T-helper 1 cell treated with Interleukin-12 subunit alpha and Interleukin-12 subunit beta and Interleukin-4 antibody, amounts not matched to agents 30 μg/mL and 1 μg/mL, for 36 hours (primary cell): ENCODE results near the gene CGB3.
A peak's percentile ranks its signal among the peaks of the same experiment; 100 is the strongest.
"Not testable (repeated sequence)": the region's sequence is repeated elsewhere in the genome, so short reads cannot be mapped to it uniquely, and the experiment has no call there.

Experiments used
- H3K27ac Mint-ChIP-seq: one replicate; pipeline ENCODE4 v1.8.0; 2021; ENCODE audit warnings: mild to moderate bottlenecking, mixed read lengths
- H3K27me3 Mint-ChIP-seq: one replicate; pipeline ENCODE4 v1.8.0; 2021; ENCODE audit warnings: low read depth, mixed read lengths
- H3K36me3 Mint-ChIP-seq: one replicate; pipeline ENCODE4 v1.8.0; 2021; ENCODE audit warnings: low read depth, mixed read lengths
- H3K4me1 Mint-ChIP-seq: one replicate; pipeline ENCODE4 v1.8.0; 2021; ENCODE audit warnings: low read depth, mixed read lengths
- H3K4me3 Mint-ChIP-seq: one replicate; pipeline ENCODE4 v1.8.0; 2021; ENCODE audit warnings: mild to moderate bottlenecking, moderate library complexity, mixed read lengths
- H3K9me3 Mint-ChIP-seq: one replicate; pipeline ENCODE4 v1.8.0; 2021; ENCODE audit warnings: mixed read lengths

Gene CGB3

GRCh38 chr19:49056902-49057596 is 32.9 kb upstream of the CGB3 start:
- not testable (repeated sequence) for H3K27ac Mint-ChIP-seq, H3K36me3 Mint-ChIP-seq, H3K9me3 Mint-ChIP-seq
- Mint-ChIP-seq H3K4me3 (peak overlapping the region; percentile 74), H3K4me1 (peaks cover 12% of the 10 kb centered on the region), H3K27me3 (peaks cover 56% of the 10 kb centered on the region)

DNA sequence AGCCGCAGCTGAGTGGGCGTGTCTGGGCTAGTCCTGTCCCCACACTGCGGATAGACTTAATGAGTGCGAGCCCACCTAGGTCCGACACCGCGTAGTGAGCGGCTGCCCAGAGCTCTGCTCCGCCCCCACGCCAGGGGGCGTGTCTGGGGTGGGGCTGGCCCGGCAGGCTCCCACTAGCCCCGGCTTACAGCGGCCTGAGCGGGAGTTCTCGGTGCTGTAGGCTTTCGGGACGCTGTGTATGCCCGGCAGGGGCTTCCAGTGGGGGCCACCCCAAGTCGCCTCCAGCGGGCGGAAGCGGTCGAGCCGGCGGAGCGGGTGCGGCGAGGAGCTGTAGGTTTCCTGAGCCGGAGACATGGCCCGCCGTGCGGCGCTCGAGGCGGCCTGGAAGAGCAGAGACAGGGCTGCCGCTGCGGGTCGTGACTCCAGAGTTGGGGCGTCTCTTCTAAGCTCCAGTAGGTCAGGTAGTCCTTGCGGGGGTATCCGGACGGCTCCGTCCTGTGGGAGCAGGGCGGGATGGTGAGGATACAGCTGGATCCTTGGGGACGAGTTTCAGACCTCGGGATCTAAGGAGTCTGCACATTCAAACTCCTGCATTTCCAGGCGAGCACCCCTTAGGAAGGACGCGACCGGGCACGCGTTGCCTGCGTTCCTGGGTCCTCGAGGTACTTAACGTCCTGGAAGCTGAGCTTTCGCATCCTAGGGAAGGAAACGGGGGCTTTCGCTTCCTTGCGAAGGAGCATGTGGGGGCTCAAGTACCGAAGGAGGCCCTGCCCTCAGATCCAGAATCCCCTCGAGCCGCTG is 32.2 kb upstream of the CGB3 start:
- Mint-ChIP-seq H3K27ac (no peak overlapping the region), H3K9me3 (no peaks in the 10 kb centered on the region), H3K4me1 (peaks cover 12% of the 10 kb centered on the region), H3K4me3 (peak overlapping the region; percentile 74), H3K27me3 (peaks cover 56% of the 10 kb centered on the region), H3K36me3 (no peaks in the 10 kb centered on the region)

GRCh38 chr19:49050376-49051033 is 26.4 kb upstream of the CGB3 start:
- H3K9me3 Mint-ChIP-seq, H3K4me3 Mint-ChIP-seq, H3K36me3 Mint-ChIP-seq, H3K4me1 Mint-ChIP-seq, H3K27ac Mint-ChIP-seq, H3K27me3 Mint-ChIP-seq: not testable (repeated sequence)

- not testable (repeated sequence) for H3K27ac Mint-ChIP-seq, H3K9me3 Mint-ChIP-seq, H3K4me3 Mint-ChIP-seq, H3K36me3 Mint-ChIP-seq, H3K27me3 Mint-ChIP-seq, H3K4me1 Mint-ChIP-seq
Measured at GRCh38 chr19:49049834-49050233, 25.7 kb upstream of the CGB3 start.

DNA sequence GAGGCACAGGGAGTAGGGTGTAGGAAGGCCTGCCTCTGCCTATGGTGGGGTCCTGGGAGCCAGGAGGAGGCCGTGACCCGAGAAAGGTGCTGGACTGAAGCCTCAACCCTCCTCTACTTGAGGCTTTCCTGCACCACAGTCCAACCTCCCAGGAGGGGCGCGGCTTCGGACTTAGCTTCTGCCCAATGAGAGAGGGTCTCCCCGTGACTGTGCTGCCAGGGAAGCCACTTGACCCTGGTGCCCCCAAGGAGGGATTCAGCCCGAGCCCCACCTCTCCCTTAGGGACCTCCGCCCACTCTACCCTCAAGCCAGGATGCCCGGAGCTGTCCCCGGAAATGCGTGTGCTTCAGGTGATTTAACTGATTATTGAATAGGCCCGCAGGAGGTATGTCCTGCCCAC is 24.9 kb upstream of the CGB3 start, which contains the start of gene CGB8:
CGB8 (minus strand) TSS at position 101 of the 400 bp plus-strand sequence. CDS start 372 bp downstream, outside the sequence.
- not testable (repeated sequence) for H3K36me3 Mint-ChIP-seq, H3K9me3 Mint-ChIP-seq, H3K4me3 Mint-ChIP-seq, H3K27me3 Mint-ChIP-seq, H3K27ac Mint-ChIP-seq, H3K4me1 Mint-ChIP-seq

DNA sequence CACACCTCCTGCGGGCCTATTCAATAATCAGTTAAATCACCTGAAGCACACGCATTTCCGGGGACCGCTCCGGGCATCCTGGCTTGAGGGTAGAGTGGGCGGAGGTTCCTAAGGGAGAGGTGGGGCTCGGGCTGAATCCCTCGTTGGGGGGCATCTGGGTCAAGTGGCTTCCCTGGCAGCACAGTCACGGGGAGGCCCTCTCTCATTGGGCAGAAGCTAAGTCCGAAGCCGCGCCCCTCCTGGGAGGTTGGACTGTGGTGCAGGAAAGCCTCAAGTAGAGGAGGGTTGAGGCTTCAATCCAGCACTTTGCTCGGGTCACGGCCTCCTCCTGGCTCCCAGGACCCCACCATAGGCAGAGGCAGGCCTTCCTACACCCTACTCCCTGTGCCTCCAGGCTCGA is 19.4 kb upstream of the CGB3 start, which contains the start of gene CGB5:
CGB5 (plus strand) TSS at position 301 of the 400 bp plus-strand sequence. CDS start 362 bp downstream, outside the sequence.
- H3K36me3 Mint-ChIP-seq, H3K4me1 Mint-ChIP-seq, H3K9me3 Mint-ChIP-seq, H3K4me3 Mint-ChIP-seq, H3K27ac Mint-ChIP-seq, H3K27me3 Mint-ChIP-seq: not testable (repeated sequence)

GRCh38 chr19:49042666-49043065 is 18.5 kb upstream of the CGB3 start:
- H3K27me3 Mint-ChIP-seq, H3K9me3 Mint-ChIP-seq, H3K4me1 Mint-ChIP-seq, H3K4me3 Mint-ChIP-seq, H3K36me3 Mint-ChIP-seq, H3K27ac Mint-ChIP-seq: not testable (repeated sequence)

GRCh38 chr19:49042177-49042576 is 18.0 kb upstream of the CGB3 start:
- Mint-ChIP-seq H3K4me3 (no peak overlapping the region), H3K9me3 (no peaks in the 10 kb centered on the region), H3K4me1 (no peaks in the 10 kb centered on the region), H3K36me3 (no peaks in the 10 kb centered on the region), H3K27me3 (no peaks in the 10 kb centered on the region), H3K27ac (no peak overlapping the region)

DNA sequence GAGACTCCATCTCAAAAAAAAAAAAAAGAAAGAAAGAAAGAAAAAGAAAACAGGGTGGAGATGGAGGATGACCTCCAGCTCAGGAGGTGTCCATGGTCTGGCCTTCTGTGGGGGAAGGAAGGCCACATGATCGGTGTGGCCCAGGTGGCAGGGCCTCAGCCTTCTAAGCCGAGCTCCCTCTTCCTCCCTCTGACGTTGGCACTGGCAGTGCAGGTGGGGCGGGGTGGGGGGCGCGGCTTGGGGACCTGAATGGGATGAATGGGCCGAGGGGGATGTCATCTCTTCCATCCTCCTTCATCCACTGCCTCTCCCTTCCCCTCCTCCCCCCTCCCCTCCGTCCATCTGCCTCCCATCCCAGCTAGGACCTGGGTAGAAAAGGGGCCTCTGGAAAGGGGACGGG is 15.6 kb upstream of the CGB3 start:
- not testable (repeated sequence) for H3K4me1 Mint-ChIP-seq, H3K9me3 Mint-ChIP-seq, H3K36me3 Mint-ChIP-seq, H3K4me3 Mint-ChIP-seq, H3K27me3 Mint-ChIP-seq, H3K27ac Mint-ChIP-seq

- not testable (repeated sequence) for H3K27ac Mint-ChIP-seq, H3K4me3 Mint-ChIP-seq, H3K36me3 Mint-ChIP-seq, H3K9me3 Mint-ChIP-seq, H3K4me1 Mint-ChIP-seq, H3K27me3 Mint-ChIP-seq
Measured at GRCh38 chr19:49038557-49039276, 14.6 kb upstream of the CGB3 start.

- H3K4me1 Mint-ChIP-seq, H3K27me3 Mint-ChIP-seq, H3K36me3 Mint-ChIP-seq, H3K27ac Mint-ChIP-seq, H3K4me3 Mint-ChIP-seq, H3K9me3 Mint-ChIP-seq: not testable (repeated sequence)
Measured at GRCh38 chr19:49038111-49038510, 14.0 kb upstream of the CGB3 start.

DNA sequence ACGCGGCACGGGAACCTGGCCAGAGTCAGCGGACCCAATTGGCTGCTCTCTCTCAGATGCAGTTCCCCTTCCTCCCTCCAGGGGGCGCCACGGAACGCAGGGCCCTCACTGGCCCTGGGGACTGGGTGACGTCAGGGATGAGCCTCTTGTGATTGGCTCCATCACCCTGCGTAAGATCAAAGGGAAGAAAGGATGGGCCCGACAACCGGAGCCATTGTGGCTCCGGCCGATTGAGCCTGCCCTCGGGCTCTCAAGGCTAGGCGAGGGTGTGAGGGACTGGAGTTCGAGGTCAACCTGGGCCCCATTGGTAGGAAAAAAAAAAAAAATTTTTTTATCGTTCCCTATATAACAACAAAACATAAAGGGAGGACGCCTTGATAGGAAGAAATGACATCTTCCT is 12.7 kb upstream of the CGB3 start, which contains the start of gene CGB1:
CGB1 (minus strand) TSS at position 81 of the 400 bp plus-strand sequence. CDS start 184 bp downstream, outside the sequence.
- H3K9me3 Mint-ChIP-seq, H3K27ac Mint-ChIP-seq, H3K4me3 Mint-ChIP-seq, H3K4me1 Mint-ChIP-seq, H3K36me3 Mint-ChIP-seq, H3K27me3 Mint-ChIP-seq: not testable (repeated sequence)

DNA sequence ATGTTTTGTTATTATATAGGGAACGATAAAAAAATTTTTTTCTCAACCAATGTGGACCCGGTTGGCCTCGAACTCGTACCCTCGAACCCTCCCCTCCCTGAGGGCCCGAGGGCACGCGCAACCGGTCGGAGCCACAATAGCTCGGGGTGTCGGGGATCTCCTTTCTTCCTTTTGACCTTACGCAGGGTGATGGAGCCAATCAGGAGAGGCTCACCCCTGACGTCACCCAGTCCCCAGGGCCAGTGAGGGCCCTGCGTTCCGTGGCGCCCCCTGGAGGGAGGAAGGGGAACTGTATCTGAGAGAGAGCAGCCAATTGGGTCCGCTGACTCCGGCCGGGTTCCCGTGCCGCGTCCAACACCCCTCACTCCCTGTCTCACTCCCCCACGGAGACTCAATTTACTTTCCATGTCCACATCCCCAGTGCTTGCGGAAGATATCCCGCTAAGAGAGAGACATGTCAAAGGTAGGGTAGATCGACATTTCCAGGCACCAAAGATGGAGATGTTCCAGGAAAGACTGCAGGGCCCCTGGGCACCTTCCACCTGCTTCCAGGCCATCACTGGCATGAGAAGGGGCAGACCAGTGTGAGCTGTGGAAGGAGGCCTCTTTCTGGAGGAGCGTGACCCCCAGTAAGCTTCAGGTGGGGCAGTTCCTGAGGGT is 7.6 kb upstream of the CGB3 start, which contains the start of gene CGB2:
CGB2 (plus strand) TSS at position 249 of the 660 bp plus-strand sequence; CDS start at position 455, 206 bp downstream.
- Mint-ChIP-seq H3K27ac (peak within 1 kb of the TSS; percentile 72), H3K4me3 (peak within 1 kb of the TSS; percentile 17)
- H3K27me3 Mint-ChIP-seq, H3K4me1 Mint-ChIP-seq, H3K36me3 Mint-ChIP-seq, H3K9me3 Mint-ChIP-seq: not testable (repeated sequence)

GRCh38 chr19:49030323-49030722 is 6.2 kb upstream of the CGB3 start:
- not testable (repeated sequence) for H3K36me3 Mint-ChIP-seq, H3K9me3 Mint-ChIP-seq, H3K27me3 Mint-ChIP-seq, H3K27ac Mint-ChIP-seq, H3K4me3 Mint-ChIP-seq, H3K4me1 Mint-ChIP-seq
